ENCODE data around the gene U2AF2. TPM values are rescaled to one million over a fixed set of nuclear protein-coding genes. Genes with fewer than 3 reads are reported as not detected.
A peak's percentile ranks its signal among the peaks of the same experiment; 100 is the strongest.

Gene U2AF2
- total and polyA plus RNA-seq, 2 of the 4 experiments (the other 2 are of a cell fraction): 120 to 260 TPM

DNA sequence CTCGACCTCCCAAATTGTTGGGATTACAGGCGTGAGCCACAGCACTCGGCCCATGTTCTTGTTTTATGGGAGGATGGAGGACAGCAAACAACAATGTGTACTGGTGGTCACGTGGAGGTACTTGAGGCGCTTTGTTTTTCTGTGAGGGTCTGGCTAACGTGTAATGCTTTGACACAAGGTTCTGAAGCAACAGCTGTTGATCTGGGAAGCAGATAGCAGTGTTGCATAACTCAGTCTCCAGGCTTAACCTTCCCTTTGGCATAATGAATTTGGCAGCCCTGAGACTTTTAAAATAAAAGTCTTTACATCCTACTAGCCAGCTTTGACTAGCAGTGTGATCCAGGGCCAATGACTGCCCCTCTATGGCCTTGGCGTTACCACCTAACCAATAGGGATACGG, 21.0 kb upstream of the U2AF2 start:
- intact Hi-C loops (cut with micrococcal nuclease): loop anchor here (10.0 kb wide), 1 partner anchor 431 kb away; no protein-coding TSS in a partner anchor
- ATAC-seq (ENCODE audit: low read depth) (no peak), DNase-seq (no peak)
- no peak overlapping the region for H3K18ac ChIP-seq (ENCODE audit: low read depth, low read length)
- peak overlapping the region; percentile 97 to 98 for H4K8ac ChIP-seq (ENCODE audit: low read depth in 2 of 2, low read length in 2 of 2)
- H3K23ac ChIP-seq (ENCODE audit: low read depth, low read length): no peak overlapping the region
- H3K14ac ChIP-seq (replicated peaks; ENCODE audit: low read depth, low read length): no peak overlapping the region
- no peak overlapping the region for H2BK5ac ChIP-seq (ENCODE audit: low read depth, low read length, poor library complexity, severe bottlenecking)
- H2BK15ac ChIP-seq (ENCODE audit: low read depth, low read length): no peak overlapping the region
- peaks cover 19 to 42% of the 10 kb centered on the region in 2 experiments for H3K79me1 ChIP-seq (ENCODE audit: low read depth in 1 of 2, low read length in 2 of 2)
- peaks cover 18% of the 10 kb centered on the region for H3K9me1 ChIP-seq (ENCODE audit: insufficient read depth, low read length)
- dilution Hi-C loops (cut with HindIII; ENCODE audit: low sequenced_read_pairs, unreplicated experiment): no loop called here
- POLR2A ChIA-PET (ENCODE audit: unreplicated experiment): no interaction called here
- peak overlapping the region; percentile 56 for H3K4ac ChIP-seq (ENCODE audit: low read depth, low read length)
- H3K36me3 ChIP-seq (ENCODE audit: control insufficient read depth, insufficient read depth, low read length): peaks cover 4% of the 10 kb centered on the region; the same call in 1 of the 2 replicates
- H3K56ac ChIP-seq (ENCODE audit: extremely low read depth, insufficient read depth, low read length): no peak overlapping the region
- H3K9me3 ChIP-seq (ENCODE audit: control insufficient read depth, insufficient read depth, low read length): no peaks in the 10 kb centered on the region
- no TSS peak for BruUV-seq (replicated peaks)
- H2AFZ ChIP-seq (replicated peaks; ENCODE audit: low read length, poor library complexity): peak overlapping the region; percentile 79
- no peak for TF ChIP-seq SMC3 (IDR thresholded peaks at IDR 0.05; ENCODE audit: low read depth, low read length)
- no peak for TF ChIP-seq POLR2A (IDR thresholded peaks at IDR 0.05; ENCODE audit: low read depth, low read length)
- TF ChIP-seq, protein P1, sequence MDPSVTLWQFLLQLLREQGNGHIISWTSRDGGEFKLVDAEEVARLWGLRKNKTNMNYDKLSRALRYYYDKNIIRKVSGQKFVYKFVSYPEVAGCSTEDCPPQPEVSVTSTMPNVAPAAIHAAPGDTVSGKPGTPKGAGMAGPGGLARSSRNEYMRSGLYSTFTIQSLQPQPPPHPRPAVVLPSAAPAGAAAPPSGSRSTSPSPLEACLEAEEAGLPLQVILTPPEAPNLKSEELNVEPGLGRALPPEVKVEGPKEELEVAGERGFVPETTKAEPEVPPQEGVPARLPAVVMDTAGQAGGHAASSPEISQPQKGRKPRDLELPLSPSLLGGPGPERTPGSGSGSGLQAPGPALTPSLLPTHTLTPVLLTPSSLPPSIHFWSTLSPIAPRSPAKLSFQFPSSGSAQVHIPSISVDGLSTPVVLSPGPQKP (IDR thresholded peaks at IDR 0.05; ENCODE audit: borderline replicate concordance, low read depth, low read length): no peak
- no peak for TF ChIP-seq CHD1 (IDR thresholded peaks at IDR 0.05; ENCODE audit: low read depth, low read length)
- TF ChIP-seq, protein P2, sequence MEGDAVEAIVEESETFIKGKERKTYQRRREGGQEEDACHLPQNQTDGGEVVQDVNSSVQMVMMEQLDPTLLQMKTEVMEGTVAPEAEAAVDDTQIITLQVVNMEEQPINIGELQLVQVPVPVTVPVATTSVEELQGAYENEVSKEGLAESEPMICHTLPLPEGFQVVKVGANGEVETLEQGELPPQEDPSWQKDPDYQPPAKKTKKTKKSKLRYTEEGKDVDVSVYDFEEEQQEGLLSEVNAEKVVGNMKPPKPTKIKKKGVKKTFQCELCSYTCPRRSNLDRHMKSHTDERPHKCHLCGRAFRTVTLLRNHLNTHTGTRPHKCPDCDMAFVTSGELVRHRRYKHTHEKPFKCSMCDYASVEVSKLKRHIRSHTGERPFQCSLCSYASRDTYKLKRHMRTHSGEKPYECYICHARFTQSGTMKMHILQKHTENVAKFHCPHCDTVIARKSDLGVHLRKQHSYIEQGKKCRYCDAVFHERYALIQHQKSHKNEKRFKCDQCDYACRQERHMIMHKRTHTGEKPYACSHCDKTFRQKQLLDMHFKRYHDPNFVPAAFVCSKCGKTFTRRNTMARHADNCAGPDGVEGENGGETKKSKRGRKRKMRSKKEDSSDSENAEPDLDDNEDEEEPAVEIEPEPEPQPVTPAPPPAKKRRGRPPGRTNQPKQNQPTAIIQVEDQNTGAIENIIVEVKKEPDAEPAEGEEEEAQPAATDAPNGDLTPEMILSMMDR (conservative IDR thresholded peaks at IDR 0.05; ENCODE audit: low read depth, low read length): no peak
- no peak for TF ChIP-seq NFE2L2 (IDR thresholded peaks at IDR 0.05; ENCODE audit: low read depth, low read length)
- H2BK20ac ChIP-seq (ENCODE audit: low read depth, low read length): no peak overlapping the region
- H4K20me1 ChIP-seq (ENCODE audit: insufficient read depth, low read length): 0 out of 2 replicates have a peak, but pooled peaks cover 9% of the 10 kb centered on the region
- H4K91ac ChIP-seq (ENCODE audit: insufficient read depth, low read depth, low read length): no peak overlapping the region
- H3K4me2 ChIP-seq (ENCODE audit: low read depth, low read length): no peak overlapping the region
- in situ Hi-C loops (cut with MboI; ENCODE audit: low sequenced_read_pairs): loop anchor here (25.0 kb wide), 2 partner anchors 347 to 522 kb away; partner anchors contain the start of genes BRSK1, HSPBP1 and PPP1R12C
- H2AK5ac ChIP-seq (ENCODE audit: low read depth, low read length): no peak overlapping the region; the same call in 1 of the 2 replicates
- CTCF ChIA-PET: interaction anchor here (1.6 kb wide), 1 partner anchor 130 kb away, joined by 3 read pairs; no protein-coding TSS in a partner anchor
- H3K4me3 ChIP-seq (ENCODE audit: insufficient read depth, low read depth, low read length): no peak overlapping the region
- peak overlapping the region; percentile 68 for H4K5ac ChIP-seq (ENCODE audit: low read depth, low read length)
- no peak overlapping the region; the same call in 1 of the 2 replicates for H2BK120ac ChIP-seq (ENCODE audit: low read depth, low read length)
- WGBS, 2 experiments (ENCODE audit: extremely low coverage in 2 of 2, insufficient read length in 1 of 2): 93% methylated on average over 3 of the region's 8 CpGs; no CpG with 5 or more reads in 1 of the 2 experiments
- peaks cover 9% of the 10 kb centered on the region for H3K4me1 ChIP-seq (ENCODE audit: control insufficient read depth, insufficient read depth, low read length)
- H3K27me3 ChIP-seq (ENCODE audit: control insufficient read depth, insufficient read depth, low read length): no peaks in the 10 kb centered on the region
- H3K9ac ChIP-seq (ENCODE audit: low read depth, low read length): no peak overlapping the region
- no peak overlapping the region for H3K27ac ChIP-seq (ENCODE audit: insufficient read depth, low read length)
- peak overlapping the region; percentile 92 for H2AK9ac ChIP-seq (replicated peaks; ENCODE audit: low read depth, low read length, poor library complexity)
